Endothelial cell of umbilical vein (primary cell): ENCODE data around the gene CFI. TPM values are rescaled to one million over a fixed set of nuclear protein-coding genes. Genes with fewer than 3 reads are reported as not detected.

ENCODE experiments used
- BruUV-seq: library from RNA; stranded (reverse); fragments of 400-500 nt; replicated peaks from 2 replicates; lab custom pipeline; 2021; lab: Mats Ljungman, UMichigan
- CTCF ChIA-PET: fragments of 300-600, 350-600 bp; sonication (Branson Sonifier 250); formaldehyde crosslinking; loops from one replicate; lab custom pipeline; 2021; ENCODE audit warnings: antibody characterized with exemption, inconsistent platforms; lab: Charles Lee
- POLR2A ChIA-PET: fragments of 300-600, 350-600 bp; sonication (Branson Sonifier 250); formaldehyde crosslinking; loops from one replicate; lab custom pipeline; 2021; ENCODE audit warnings: antibody characterized with exemption, inconsistent platforms; lab: Charles Lee
- DNase-seq: peaks from one replicate; pipeline ENCODE4 v3.0.0-alpha.2; 2011; ENCODE audit warnings: low read depth, low spot score
- FAIRE-seq: peaks from 2 replicates; lab custom pipeline; 2011; peaks lifted over from hg19 to GRCh38; lab: Jason Lieb, UNC
- H2AFZ ChIP-seq: 2 replicates; pipeline ENCODE4 v1.6.0; 2012; ENCODE audit warnings: low read depth, low read length, control low read depth, inconsistent platforms
- H3K27ac ChIP-seq: 2 replicates; pipeline ENCODE4 v1.5.1; 2011; ENCODE audit warnings: low read depth, mild to moderate bottlenecking, control low read depth, low read length, moderate library complexity; ENCODE audit not compliant: insufficient read depth
- H3K27me3 ChIP-seq, 2 experiments: 2 replicates each; pipeline versions ENCODE4 v1.6.0 to v1.6.1; 2011; ENCODE audit warnings: low read length in 2 of 2, mixed read lengths in 1 of 2; ENCODE audit not compliant: control insufficient read depth in 2 of 2, insufficient read depth in 2 of 2
- H3K36me3 ChIP-seq, 2 experiments: 2 replicates in 1 of 2; 3 replicates in 1 of 2; pipeline ENCODE4 v1.5.1; 2011; ENCODE audit warnings: low read length in 2 of 2, mild to moderate bottlenecking in 1 of 2, moderate library complexity in 1 of 2; ENCODE audit not compliant: control insufficient read depth in 2 of 2, insufficient read depth in 2 of 2; ENCODE audit errors: extremely low read depth in 1 of 2
- H3K4me1 ChIP-seq: 3 replicates; pipeline ENCODE4 v1.5.1; 2011; ENCODE audit warnings: mild to moderate bottlenecking, low read length; ENCODE audit not compliant: control insufficient read depth, insufficient read depth; ENCODE audit errors: extremely low read depth
- H3K4me2 ChIP-seq: 2 replicates; pipeline ENCODE4 v1.6.1; 2011; ENCODE audit warnings: low read length, control low read depth, mixed read lengths; ENCODE audit not compliant: insufficient read depth
- H3K4me3 ChIP-seq, 3 experiments: fragments of 200-600 bp in 1 of 3; sonication (generic), shearing (Covaris generic) in 1 of 3; replicated peaks in 1 of 3; 2 replicates each; pipeline ENCODE4 v1.5.1; 2011 to 2016; ENCODE audit warnings: control low read depth in 3 of 3, low read length in 3 of 3, mild to moderate bottlenecking in 2 of 3, inconsistent platforms in 1 of 3, low read depth in 1 of 3, moderate library complexity in 1 of 3; ENCODE audit not compliant: insufficient read depth in 1 of 3
- H3K79me2 ChIP-seq: 2 replicates; pipeline ENCODE4 v1.6.0; 2012; ENCODE audit warnings: low read length, inconsistent platforms; ENCODE audit not compliant: control insufficient read depth, insufficient read depth
- H3K9ac ChIP-seq: replicated peaks from 2 replicates; pipeline ENCODE3; 2011; ENCODE audit warnings: low read length, control low read depth; ENCODE audit not compliant: insufficient read depth; ENCODE audit errors: extremely low read depth
- H3K9me1 ChIP-seq: replicated peaks from 3 replicates; pipeline ENCODE4 v1.6.0; 2011; ENCODE audit warnings: mild to moderate bottlenecking, low read length; ENCODE audit not compliant: control insufficient read depth, insufficient read depth; ENCODE audit errors: extremely low read depth
- H3K9me3 ChIP-seq: replicated peaks from 2 replicates; pipeline ENCODE4 v1.5.1; 2012; ENCODE audit warnings: low read length, inconsistent platforms; ENCODE audit not compliant: control insufficient read depth, insufficient read depth
- H4K20me1 ChIP-seq: replicated peaks from 2 replicates; pipeline ENCODE3; 2011; ENCODE audit warnings: mild to moderate bottlenecking, low read length; ENCODE audit not compliant: control insufficient read depth, insufficient read depth; ENCODE audit errors: extremely low read depth
- CTCF ChIP-seq, 2 donors: IDR thresholded peaks; 1 replicate in 1 of 2; 2 replicates in 1 of 2; pipeline ENCODE4 v1.5.1; 2011; ENCODE audit warnings: low read length in 2 of 2, mild to moderate bottlenecking in 2 of 2, moderate library complexity in 2 of 2, control low read depth in 1 of 2, inconsistent platforms in 1 of 2, low read depth in 1 of 2; ENCODE audit not compliant: insufficient read depth in 1 of 2; ENCODE audit errors: extremely low read depth in 1 of 2
- EZH2 ChIP-seq: IDR thresholded peaks from 2 replicates; pipeline ENCODE4 v1.6.1; 2012; ENCODE audit warnings: borderline replicate concordance, low read depth, mild to moderate bottlenecking, moderate library complexity, low read length, inconsistent platforms; ENCODE audit not compliant: severe bottlenecking
- FOS ChIP-seq: IDR thresholded peaks from 2 replicates; pipeline ENCODE4 v1.6.1; 2011; ENCODE audit warnings: mild to moderate bottlenecking, low read length, moderate library complexity, borderline replicate concordance; ENCODE audit not compliant: insufficient read depth
- GATA2 ChIP-seq: IDR thresholded peaks from 2 replicates; pipeline ENCODE4 v1.7.0; 2011; ENCODE audit warnings: low read depth, mild to moderate bottlenecking, moderate library complexity, mixed read lengths, low read length; ENCODE audit not compliant: insufficient read length, insufficient read depth
- JUN ChIP-seq: IDR thresholded peaks from 2 replicates; pipeline ENCODE4 v1.6.1; 2011; ENCODE audit warnings: borderline replicate concordance, low read depth; ENCODE audit not compliant: insufficient read length, insufficient read depth
- MAX ChIP-seq: IDR thresholded peaks from 2 replicates; pipeline ENCODE4 v1.6.1; 2011; ENCODE audit not compliant: insufficient read depth, insufficient read length
- MYC ChIP-seq: IDR thresholded peaks from one replicate; pipeline ENCODE4 v1.6.1; 2011; ENCODE audit warnings: mild to moderate bottlenecking, low read depth, low read length
- POLR2A ChIP-seq: IDR thresholded peaks from 2 replicates; pipeline ENCODE4 v1.6.1; 2012; ENCODE audit warnings: low read depth, mild to moderate bottlenecking, control low read depth, low read length
- POLR2AphosphoS5 ChIP-seq: IDR thresholded peaks from 2 replicates; pipeline ENCODE4 v1.6.1; 2012; ENCODE audit warnings: low read depth, mild to moderate bottlenecking, control low read depth, low read length, moderate library complexity; ENCODE audit not compliant: insufficient read depth
- dilution Hi-C: fragments of 300-500 bp; cut with MboI; formaldehyde crosslinking; loops from one replicate; pipeline ENCODE4 v1.15.0; 2019; ENCODE audit warnings: low sequenced_read_pairs; ENCODE audit not compliant: extremely low pct_ligation_motif_present
- intact Hi-C: fragments of 100-400 bp; cut with micrococcal nuclease; formaldehyde crosslinking; loops from one replicate; pipeline ENCODE4 v1.10.0; 2022
- polyA plus RNA-seq, 4 experiments: library from polyadenylated mRNA; depleted of rRNA in 3 of 4; stranded (reverse) in 3 of 4; unstranded in 1 of 4; fragments of >200 nt; gene quantifications; 2 replicates each; pipeline versions ENCODE4 v1.2.1 to v1.2.3, GENCODE V29; 2011 to 2012; ENCODE audit warnings: missing spikeins in 1 of 4
- total RNA-seq: library from RNA; stranded (reverse); gene quantifications from 2 replicates; pipeline ENCODE4 v1.2.3, GENCODE V29; 2021

Gene CFI
- total and polyA plus RNA-seq, 2 donors (not counting 3 experiments of a cell fraction or from before 2014, with no cell fraction given): 10.0 to 21.4 TPM

- H3K4me3 ChIP-seq: no peak overlapping the region
- no peaks in the 10 kb centered on the region for H3K9me1 ChIP-seq
- TF ChIP-seq CTCF (IDR thresholded peaks at IDR 0.05; ENCODE audit: extremely low read depth in 1 of 2, insufficient read depth in 1 of 2, low read depth in 1 of 2, low read length in 2 of 2) (no peak), GATA2 (no peak), FOS (no peak), EZH2 (no peak), POLR2A (no peak), MYC (no peak), JUN (no peak), POLR2AphosphoS5 (no peak), MAX (no peak)
- no peak overlapping the region for H3K9ac ChIP-seq
- dilution Hi-C loops (no loop called here), intact Hi-C loops (no loop called here)
- no TSS peak for BruUV-seq
- H3K4me2 ChIP-seq: no peak overlapping the region
- no peaks in the 10 kb centered on the region for H3K36me3 ChIP-seq
- ChIA-PET CTCF (no interaction called here), POLR2A (no interaction called here)
- DNase-seq: no peak
- H3K79me2 ChIP-seq: no peaks in the 10 kb centered on the region
- no peak overlapping the region for H3K27ac ChIP-seq
- peaks cover 0 to 2% of the 10 kb centered on the region in 2 experiments for H3K27me3 ChIP-seq
- no peaks in the 10 kb centered on the region for H4K20me1 ChIP-seq
- H2AFZ ChIP-seq: no peak overlapping the region
- no peak for FAIRE-seq
- no peaks in the 10 kb centered on the region for H3K9me3 ChIP-seq
- H3K4me1 ChIP-seq: peaks cover 4% of the 10 kb centered on the region
Measured at GRCh38 chr4:109850601-109851000, 48.8 kb upstream of the CFI start.
